SK-N-SH (cell line): Measurements from ENCODE around the gene TMPRSS9. TPM values are rescaled to one million over a fixed set of nuclear protein-coding genes. Genes with fewer than 3 reads are reported as not detected.

Source experiments
- CTCF ChIA-PET: fragments of 300-600, 350-600 bp; formaldehyde crosslinking; extraction: SDS; loops from one replicate; lab custom pipeline; 2021; lab: Yijun Ruan, JAX
- POLR2A ChIA-PET: fragments of 350-600 bp; sonication (Branson Sonifier 250); formaldehyde crosslinking; extraction: SDS; loops from one replicate; lab custom pipeline; 2020; ENCODE audit warnings: antibody characterized with exemption, inconsistent platforms; lab: Yijun Ruan, JAX
- DNase-seq: peaks from one replicate; pipeline ENCODE4 v3.0.0; 2012
- H2AFZ ChIP-seq: fragments of 200-600 bp; sonication (generic); 2 replicates; pipeline ENCODE4 v1.8.1; 2016; ENCODE audit warnings: antibody characterized with exemption, mild to moderate bottlenecking, low read depth
- H3F3A ChIP-seq: fragments of 200-600 bp; sonication (generic); replicated peaks from 2 replicates; pipeline ENCODE3; 2016; ENCODE audit warnings: antibody characterized with exemption, mild to moderate bottlenecking; ENCODE audit not compliant: insufficient read depth
- H3K27ac ChIP-seq, 2 experiments: fragments of 200-500 bp in 1 of 2; fragments of 200-600 bp in 1 of 2; sonication (Bioruptor generic) in 1 of 2; sonication (generic), shearing (Covaris generic) in 1 of 2; 2 replicates each; pipeline versions ENCODE4 v1.5.1 to v1.6.1; 2014 to 2016; ENCODE audit warnings: low read depth in 2 of 2, inconsistent platforms in 1 of 2, low read length in 1 of 2, mild to moderate bottlenecking in 1 of 2, mixed read lengths in 1 of 2
- H3K27me3 ChIP-seq: fragments of 200-600 bp; sonication (generic), shearing (Covaris generic); 2 replicates; pipeline ENCODE4 v1.6.1; 2016; ENCODE audit warnings: mixed run types; ENCODE audit not compliant: insufficient read depth
- H3K36me3 ChIP-seq, 2 experiments: fragments of 200-500 bp in 1 of 2; fragments of 200-600 bp in 1 of 2; sonication (Bioruptor generic) in 1 of 2; sonication (generic) in 1 of 2; replicated peaks in 1 of 2; 2 replicates each; pipeline versions ENCODE3 to v1.5.1; 2014 to 2016; ENCODE audit warnings: low read length in 1 of 2, mild to moderate bottlenecking in 1 of 2; ENCODE audit not compliant: insufficient read depth in 2 of 2, control insufficient read depth in 1 of 2
- H3K4me1 ChIP-seq, 2 experiments: fragments of 200-500 bp in 1 of 2; fragments of 200-600 bp in 1 of 2; sonication (Bioruptor generic) in 1 of 2; sonication (generic), shearing (Covaris generic) in 1 of 2; 2 replicates each; pipeline versions ENCODE4 v1.5.1 to v1.6.1; 2014 to 2016; ENCODE audit warnings: low read depth in 1 of 2, low read length in 1 of 2, mixed run types in 1 of 2; ENCODE audit not compliant: insufficient read depth in 2 of 2, control insufficient read depth in 1 of 2
- H3K4me2 ChIP-seq: fragments of 200-600 bp; sonication (generic), shearing (Covaris generic); 2 replicates; pipeline ENCODE4 v1.6.1; 2017; ENCODE audit warnings: mixed run types
- H3K4me3 ChIP-seq, 2 experiments: fragments of 200-500 bp in 1 of 2; fragments of 200-600 bp in 1 of 2; sonication (Bioruptor generic) in 1 of 2; sonication (generic), shearing (Covaris generic) in 1 of 2; 2 replicates each; pipeline versions ENCODE4 v1.5.1 to v1.8.1; 2014 to 2016; ENCODE audit warnings: low read depth in 2 of 2, inconsistent platforms in 1 of 2, low read length in 1 of 2, mild to moderate bottlenecking in 1 of 2, mixed read lengths in 1 of 2, moderate library complexity in 1 of 2
- H3K79me2 ChIP-seq: fragments of 200-600 bp; sonication (generic); 2 replicates; pipeline ENCODE4 v1.8.1; 2017; ENCODE audit warnings: mild to moderate bottlenecking; ENCODE audit not compliant: insufficient read depth
- H3K9ac ChIP-seq: fragments of 200-600 bp; sonication (generic); 2 replicates; pipeline ENCODE4 v1.6.1; 2017; ENCODE audit warnings: mixed run types
- H3K9me2 ChIP-seq: fragments of 200-600 bp; sonication (generic); 2 replicates; pipeline ENCODE4 v1.6.1; 2017; ENCODE audit warnings: mixed run types
- H3K9me3 ChIP-seq: fragments of 200-600 bp; sonication (generic); 2 replicates; pipeline ENCODE4 v1.6.1; 2017; ENCODE audit warnings: mixed run types, mild to moderate bottlenecking, moderate library complexity
- H4K20me1 ChIP-seq: fragments of 200-600 bp; sonication (generic); 2 replicates; pipeline ENCODE4 v1.6.1; 2017; ENCODE audit warnings: mild to moderate bottlenecking, mixed run types; ENCODE audit not compliant: insufficient read depth
- CTCF ChIP-seq: fragments of 200-600 bp; sonication (generic); IDR thresholded peaks from 2 replicates; pipeline ENCODE4 v1.6.1; 2017; ENCODE audit warnings: antibody characterized with exemption, mild to moderate bottlenecking, moderate library complexity
- ELF1 ChIP-seq: IDR thresholded peaks from 2 replicates; pipeline ENCODE4 v1.4.0; 2012
- GABPA ChIP-seq: IDR thresholded peaks from 2 replicates; pipeline ENCODE4 v1.4.0; 2012; ENCODE audit warnings: low read depth, mild to moderate bottlenecking
- GATA2 ChIP-seq: sonication (generic); formaldehyde crosslinking; IDR thresholded peaks from 2 replicates; pipeline ENCODE4 v1.5.0; 2020; ENCODE audit warnings: mild to moderate bottlenecking, missing genetic modification reagents
- IRF3 ChIP-seq: fragments of 150-350 bp; IDR thresholded peaks from 2 replicates; pipeline ENCODE4 v1.6.1; 2016; ENCODE audit warnings: mild to moderate bottlenecking, low read depth, low read length
- JUND ChIP-seq: IDR thresholded peaks from 2 replicates; pipeline ENCODE4 v1.4.0; 2012
- MEF2A ChIP-seq: IDR thresholded peaks from 2 replicates; pipeline ENCODE4 v1.4.0; 2012; ENCODE audit warnings: low read depth, borderline replicate concordance
- MXI1 ChIP-seq: IDR thresholded peaks from 2 replicates; pipeline ENCODE4 v1.6.1; 2012; ENCODE audit warnings: mild to moderate bottlenecking, low read depth, low read length, improper control_type of control experiment
- PBX3 ChIP-seq: IDR thresholded peaks from 2 replicates; pipeline ENCODE4; 2012
- POLR2AphosphoS5 ChIP-seq: IDR thresholded peaks from 2 replicates; pipeline ENCODE4 v1.6.1; 2012; ENCODE audit warnings: low read depth, low read length
- RCOR1 ChIP-seq: fragments of 150-350 bp; IDR thresholded peaks from 2 replicates; pipeline ENCODE4 v1.6.1; 2017; ENCODE audit warnings: antibody characterized with exemption, low read length
- RFX5 ChIP-seq: IDR thresholded peaks from 2 replicates; pipeline ENCODE4 v1.6.1; 2012; ENCODE audit warnings: mild to moderate bottlenecking, improper control_type of control experiment, low read length
- SMC3 ChIP-seq: IDR thresholded peaks from 2 replicates; pipeline ENCODE4 v1.6.1; 2012; ENCODE audit warnings: low read depth, low read length, improper control_type of control experiment
- TCF12 ChIP-seq: IDR thresholded peaks from 2 replicates; pipeline ENCODE4 v1.4.0; 2012
- TEAD4 ChIP-seq: IDR thresholded peaks from 2 replicates; pipeline ENCODE4 v1.4.0; 2012; ENCODE audit warnings: mild to moderate bottlenecking, borderline replicate concordance; ENCODE audit not compliant: insufficient read depth
- YY1 ChIP-seq: IDR thresholded peaks from 2 replicates; pipeline ENCODE4 v1.4.0; 2012; ENCODE audit warnings: low read depth, mild to moderate bottlenecking
- ZBTB33 ChIP-seq: IDR thresholded peaks from 2 replicates; pipeline ENCODE4 v1.4.0; 2012; ENCODE audit warnings: low read depth, borderline replicate concordance
- WGBS: methylation state at CpG from one replicate; pipeline ENCODE4 v1.1.6; 2017; ENCODE audit warnings: low lambda C conversion rate; 5-methylcytosine and 5-hydroxymethylcytosine counted together
- polyA plus RNA-seq, 3 experiments: library from polyadenylated mRNA; depleted of rRNA; stranded (reverse); fragments of >200 nt; gene quantifications; 2 replicates each; pipeline ENCODE4 v1.2.3, GENCODE V29; 2012

TMPRSS9 gene
- polyA plus RNA-seq, 1 of the 3 experiments (the other 2 are of a cell fraction) = not detected

- H2AFZ ChIP-seq = no peak overlapping the region
- no peaks in the 10 kb centered on the region for H4K20me1 ChIP-seq
- H3K27ac ChIP-seq = no peak overlapping the region
- no peaks in the 10 kb centered on the region for H3K36me3 ChIP-seq
- POLR2A ChIA-PET = no interaction called here
- H3K79me2 ChIP-seq = no peaks in the 10 kb centered on the region
- peaks cover 21% of the 10 kb centered on the region for H3K27me3 ChIP-seq
- no peaks in the 10 kb centered on the region for H3K9me3 ChIP-seq
- DNase-seq = no peak
- no peaks in the 10 kb centered on the region for H3F3A ChIP-seq
- WGBS = 81% methylated on average over 11 of the region's 11 CpGs
- no peaks in the 10 kb centered on the region for H3K4me1 ChIP-seq
- H3K9me2 ChIP-seq = no peaks in the 10 kb centered on the region
- H3K4me3 ChIP-seq = no peak overlapping the region
- H3K4me2 ChIP-seq = no peak overlapping the region
- no peak overlapping the region for H3K9ac ChIP-seq
- TF ChIP-seq TEAD4 (no peak), RFX5 (no peak), CTCF (no peak), GATA2 (no peak), POLR2AphosphoS5 (no peak), YY1 (no peak), JUND (no peak), TCF12 (no peak), PBX3 (no peak), IRF3 (no peak), ZBTB33 (no peak), GABPA (no peak), RCOR1 (no peak), MEF2A (no peak), MXI1 (no peak), ELF1 (no peak), SMC3 (no peak)
- CTCF ChIA-PET = interaction anchor here (0.5 kb wide), 1 partner anchor 424 kb away, joined by 3 read pairs; no protein-coding TSS in a partner anchor
Observed at GRCh38 chr19:2362046-2362969, 2.2 kb downstream of the TMPRSS9 start.
